AG04450 (cell line): ENCODE data around the gene THOC5. TPM values are rescaled to one million over a fixed set of nuclear protein-coding genes. Genes with fewer than 3 reads are reported as not detected.
A peak's percentile ranks its signal among the peaks of the same experiment; 100 is the strongest.

ENCODE experiments used
- CTCF ChIA-PET: fragments of 300-600, 350-600 bp; formaldehyde crosslinking; extraction: SDS; loops from one replicate; lab custom pipeline; 2022; ENCODE audit warnings: antibody characterized with exemption, inconsistent platforms; lab: Charles Lee
- POLR2A ChIA-PET: fragments of 350-600 bp; formaldehyde crosslinking; extraction: SDS; loops from one replicate; lab custom pipeline; 2021; ENCODE audit warnings: antibody characterized with exemption, inconsistent platforms; lab: Yijun Ruan, JAX
- DNase-seq: peaks from one replicate; pipeline ENCODE4 v3.0.0-alpha.2; 2011; ENCODE audit warnings: low read depth, low spot score
- H3K27ac ChIP-seq: one replicate; pipeline ENCODE4 v1.5.1; 2012; ENCODE audit warnings: low read depth, low read length, control low read depth
- H3K27me3 ChIP-seq: one replicate; pipeline ENCODE4 v1.6.0; 2012; ENCODE audit warnings: low read length; ENCODE audit not compliant: control insufficient read depth, insufficient read depth
- H3K4me3 ChIP-seq: 2 replicates; pipeline ENCODE4 v1.5.1; 2011; ENCODE audit warnings: mild to moderate bottlenecking, low read depth, low read length, control low read depth
- H3K9me3 ChIP-seq: 2 replicates; pipeline ENCODE4 v1.5.1; 2012; ENCODE audit warnings: low read length; ENCODE audit not compliant: control insufficient read depth, insufficient read depth
- CTCF ChIP-seq: IDR thresholded peaks from 2 replicates; pipeline ENCODE4 v1.5.1; 2011; ENCODE audit warnings: low read depth, low read length, control low read depth, inconsistent platforms
- polyA plus RNA-seq: library from polyadenylated mRNA; depleted of rRNA; stranded (reverse); fragments of >200 nt; gene quantifications from 2 replicates; pipeline ENCODE4 v1.2.3, GENCODE V29; 2011

The THOC5 gene
- polyA plus RNA-seq, 1 experiment = 93.7 TPM

GRCh38 chr22:29511126-29511862 is 42.3 kb downstream of the THOC5 start:
- no peaks in the 10 kb centered on the region for H3K9me3 ChIP-seq
- DNase-seq = no peak
- ChIA-PET POLR2A (interaction anchor here (1.0 kb wide), 1 partner anchor 56 kb away, joined by 3 read pairs; no protein-coding TSS in a partner anchor), CTCF (no interaction called here)
- H3K4me3 ChIP-seq = no peak overlapping the region
- H3K27ac ChIP-seq = no peak overlapping the region
- no peaks in the 10 kb centered on the region for H3K27me3 ChIP-seq
- no peak for TF ChIP-seq CTCF

GRCh38 chr22:29510542-29510941 is 43.0 kb downstream of the THOC5 start:
- DNase-seq = no peak
- Histone ChIP-seq H3K27ac (no peak overlapping the region), H3K9me3 (no peaks in the 10 kb centered on the region), H3K4me3 (no peak overlapping the region), H3K27me3 (no peaks in the 10 kb centered on the region)
- POLR2A ChIA-PET = interaction anchor here (0.5 to 1.0 kb wide), 2 partner anchors 57 to 1892 kb away, joined by 3 to 5 read pairs; no protein-coding TSS in a partner anchor
- no peak for TF ChIP-seq CTCF
- CTCF ChIA-PET = no interaction called here

- CTCF ChIA-PET = no interaction called here
- DNase-seq = no peak
- POLR2A ChIA-PET = interaction anchor here (0.5 kb wide), 1 partner anchor 1892 kb away, joined by 5 read pairs; no protein-coding TSS in a partner anchor
- no peaks in the 10 kb centered on the region for H3K9me3 ChIP-seq
- H3K4me3 ChIP-seq = no peak overlapping the region
- TF ChIP-seq CTCF = no peak
- H3K27me3 ChIP-seq = no peaks in the 10 kb centered on the region
- no peak overlapping the region for H3K27ac ChIP-seq
Measured at GRCh38 chr22:29509815-29510214, 43.7 kb downstream of the THOC5 start.

GRCh38 chr22:29509298-29509697 is 44.3 kb downstream of the THOC5 start:
- Histone ChIP-seq H3K4me3 (no peak overlapping the region), H3K27ac (no peak overlapping the region), H3K9me3 (no peaks in the 10 kb centered on the region), H3K27me3 (no peaks in the 10 kb centered on the region)
- no peak for TF ChIP-seq CTCF
- DNase-seq = no peak
- ChIA-PET CTCF (no interaction called here), POLR2A (no interaction called here)

- TF ChIP-seq CTCF = no peak
- CTCF ChIA-PET = interaction anchor here (1.2 kb wide), 1 partner anchor 33 kb away, joined by 5 read pairs; no protein-coding TSS in a partner anchor
Measured at GRCh38 chr22:29503811-29504372, 49.7 kb downstream of the THOC5 start.

More at GRCh38 chr22:29503811-29504372, 49.7 kb downstream of the THOC5 start:
- peak; percentile 63 for DNase-seq
- H3K4me3 ChIP-seq = no peak overlapping the region
- H3K9me3 ChIP-seq = no peaks in the 10 kb centered on the region
- no peaks in the 10 kb centered on the region for H3K27me3 ChIP-seq
- POLR2A ChIA-PET = interaction anchor here (0.5 kb wide), 1 partner anchor 127 kb away, joined by 3 read pairs; no protein-coding TSS in a partner anchor
- peak overlapping the region; percentile 39 for H3K27ac ChIP-seq
